HEK293 (cell line): ENCODE measurements around the gene TEAD1.

ENCODE experiments used
- CTCF ChIA-PET: fragments of 350-600 bp; formaldehyde crosslinking; extraction: SDS; loops from one replicate; lab custom pipeline; 2021; ENCODE audit warnings: antibody characterized with exemption; lab: Yijun Ruan, JAX
- POLR2A ChIA-PET: fragments of 300-600 bp; formaldehyde crosslinking; extraction: SDS; loops from one replicate; lab custom pipeline; 2020; ENCODE audit warnings: antibody characterized with exemption, inconsistent platforms; lab: Yijun Ruan, JAX
- H3K27ac ChIP-seq: fragments of 200-500 bp; sonication (Bioruptor generic); 2 replicates; pipeline ENCODE4 v1.5.1; 2014; ENCODE audit warnings: low read depth, low read length, control low read depth, inconsistent platforms; ENCODE audit errors: extremely low read depth
- H3K36me3 ChIP-seq, 2 experiments: fragments of 200-500 bp in 1 of 2; sonication (Bioruptor generic) in 1 of 2; 1 replicate in 1 of 2; 2 replicates in 1 of 2; pipeline ENCODE4 v1.5.1; 2014 to 2017; ENCODE audit warnings: inconsistent platforms in 2 of 2, low read length in 2 of 2; ENCODE audit not compliant: control insufficient read depth in 2 of 2, insufficient read depth in 1 of 2
- H3K4me1 ChIP-seq: fragments of 200-500 bp; sonication (Bioruptor generic); 2 replicates; pipeline ENCODE4 v1.5.1; 2014; ENCODE audit warnings: mild to moderate bottlenecking, low read length, inconsistent platforms; ENCODE audit not compliant: control insufficient read depth, insufficient read depth
- H3K4me3 ChIP-seq: 2 replicates; pipeline ENCODE4 v1.5.1; 2011; ENCODE audit warnings: low read depth, mild to moderate bottlenecking, control low read depth, low read length, moderate library complexity
- H3K9me3 ChIP-seq: fragments of 200-500 bp; sonication (Bioruptor generic); 2 replicates; pipeline ENCODE4 v1.5.1; 2014; ENCODE audit warnings: low read depth, low read length, inconsistent platforms; ENCODE audit not compliant: control insufficient read depth, insufficient read depth
- GLI2 ChIP-seq: fragments of 450-650 bp; formaldehyde crosslinking; IDR thresholded peaks from 2 replicates; pipeline ENCODE4; 2017; ENCODE audit warnings: missing biosample characterization, missing genetic modification characterization, low read depth, borderline replicate concordance
- MZF1 ChIP-seq: fragments of 450-650 bp; formaldehyde crosslinking; IDR thresholded peaks from 2 replicates; pipeline ENCODE4 v1.5.1; 2017; ENCODE audit warnings: missing biosample characterization, missing genetic modification characterization, borderline replicate concordance
- REST ChIP-seq: fragments of 450-650 bp; formaldehyde crosslinking; IDR thresholded peaks from 2 replicates; pipeline ENCODE4 v1.5.1; 2016; ENCODE audit warnings: missing biosample characterization, missing genetic modification characterization
- ZNF10 ChIP-seq: fragments of 450-650 bp; formaldehyde crosslinking; IDR thresholded peaks from 2 replicates; pipeline ENCODE4 v1.5.1; 2017; ENCODE audit warnings: missing biosample characterization, missing genetic modification characterization
- ZNF114 ChIP-seq: fragments of 450-650 bp; formaldehyde crosslinking; IDR thresholded peaks from 2 replicates; pipeline ENCODE4 v1.5.0; 2017; ENCODE audit warnings: missing biosample characterization, missing genetic modification characterization
- ZNF157 ChIP-seq: fragments of 450-650 bp; formaldehyde crosslinking; IDR thresholded peaks from 2 replicates; pipeline ENCODE4 v1.5.1; 2016; ENCODE audit warnings: missing biosample characterization, missing genetic modification characterization
- ZNF184 ChIP-seq: fragments of 450-650 bp; IDR thresholded peaks from 2 replicates; pipeline ENCODE4 v1.5.1; 2018; ENCODE audit warnings: missing biosample characterization, mild to moderate bottlenecking, missing genetic modification characterization
- ZNF23 ChIP-seq: fragments of 450-650 bp; formaldehyde crosslinking; IDR thresholded peaks from 2 replicates; pipeline ENCODE4 v1.5.1; 2016; ENCODE audit warnings: missing biosample characterization, missing genetic modification characterization, borderline replicate concordance
- ZNF239 ChIP-seq: fragments of 450-650 bp; formaldehyde crosslinking; IDR thresholded peaks from 2 replicates; pipeline ENCODE4 v1.5.1; 2016; ENCODE audit warnings: missing biosample characterization, missing genetic modification characterization
- ZNF423 ChIP-seq: fragments of 450-650 bp; formaldehyde crosslinking; IDR thresholded peaks from 2 replicates; pipeline ENCODE4 v1.5.1; 2016; ENCODE audit warnings: missing biosample characterization, missing genetic modification characterization
- ZNF658 ChIP-seq: fragments of 450-650 bp; formaldehyde crosslinking; IDR thresholded peaks from 2 replicates; pipeline ENCODE4; 2016; ENCODE audit warnings: missing biosample characterization, missing genetic modification characterization
- ZNF677 ChIP-seq: fragments of 450-650 bp; IDR thresholded peaks from 2 replicates; pipeline ENCODE4 v1.5.0; 2018; ENCODE audit warnings: missing biosample characterization, mild to moderate bottlenecking, missing genetic modification characterization, moderate library complexity
- ZNF707 ChIP-seq: fragments of 450-650 bp; formaldehyde crosslinking; IDR thresholded peaks from 2 replicates; pipeline ENCODE4 v1.5.1; 2016; ENCODE audit warnings: missing biosample characterization, missing genetic modification characterization
- TF ChIP-seq, protein P1 (sequence below): fragments of 450-650 bp; IDR thresholded peaks from 2 replicates; pipeline ENCODE4 v1.5.1; 2018; ENCODE audit warnings: missing biosample characterization, missing genetic modification characterization
- TF ChIP-seq, protein P2 (sequence below): fragments of 450-650 bp; formaldehyde crosslinking; conservative IDR thresholded peaks from 2 replicates; pipeline ENCODE4 v1.5.1; 2016; ENCODE audit warnings: low read depth, missing biosample characterization, missing genetic modification characterization

Gene TEAD1

DNA sequence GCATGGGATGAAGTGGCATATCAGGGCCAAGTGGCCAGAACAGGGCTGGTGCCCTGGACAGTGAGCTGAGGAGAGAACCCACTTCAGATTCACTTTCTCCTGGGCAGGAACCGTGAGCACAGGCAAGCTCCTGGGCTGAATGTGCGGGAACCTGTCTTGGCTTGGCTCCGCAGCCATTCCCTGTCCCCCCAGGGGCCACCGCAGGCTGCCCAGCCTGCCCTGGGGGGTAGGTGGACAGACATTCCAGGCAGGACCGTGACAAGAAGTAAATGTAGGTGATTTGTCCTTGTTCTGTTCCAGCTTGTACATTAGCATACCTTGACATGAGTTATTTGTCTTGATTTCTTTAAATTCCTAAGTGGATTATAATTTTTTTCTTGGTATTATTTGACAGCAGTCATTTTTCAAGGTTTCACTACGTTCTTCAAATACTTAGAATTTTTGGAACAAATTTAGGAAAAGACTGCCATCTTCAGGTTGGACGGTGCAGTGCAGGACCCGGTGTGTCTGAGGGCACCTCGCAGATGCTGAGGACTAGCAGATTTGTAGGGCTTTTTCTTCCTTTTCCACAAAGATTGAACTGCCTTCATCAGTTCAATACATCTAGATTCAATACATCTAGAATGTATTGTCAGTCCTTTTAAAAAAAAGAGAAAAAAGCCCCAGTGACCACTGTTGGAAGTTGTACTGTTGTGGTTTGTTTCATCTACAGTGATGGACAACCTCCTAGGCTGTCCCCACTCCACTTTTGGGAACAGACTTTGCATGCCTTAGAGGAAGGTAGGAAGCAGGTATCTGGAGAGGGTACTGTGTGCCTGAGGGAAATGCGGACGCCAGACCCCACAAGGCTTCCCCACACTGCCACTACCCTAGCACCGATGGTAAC, 219.8 kb downstream of the TEAD1 start (continued):
- TF ChIP-seq REST (tag by site-specific recombination) (no peak), ZNF239 (tag by site-specific recombination) (no peak)

GRCh38 chr11:12897390-12897789, 223.2 kb downstream of the TEAD1 start:
- POLR2A ChIA-PET, result no interaction called here
- CTCF ChIA-PET, result interaction anchor here (3.0 kb wide), 1 partner anchor 566 kb away, joined by 28 read pairs; no protein-coding TSS in a partner anchor
- no peak overlapping the region for H3K4me3 ChIP-seq
- H3K9me3 ChIP-seq, result no peaks in the 10 kb centered on the region
- H3K36me3 ChIP-seq, result peaks cover 0 to 56% of the 10 kb centered on the region in 2 experiments; a peak in 1 of 3 replicates
- H3K4me1 ChIP-seq, result no peaks in the 10 kb centered on the region
- TF ChIP-seq, protein P1, sequence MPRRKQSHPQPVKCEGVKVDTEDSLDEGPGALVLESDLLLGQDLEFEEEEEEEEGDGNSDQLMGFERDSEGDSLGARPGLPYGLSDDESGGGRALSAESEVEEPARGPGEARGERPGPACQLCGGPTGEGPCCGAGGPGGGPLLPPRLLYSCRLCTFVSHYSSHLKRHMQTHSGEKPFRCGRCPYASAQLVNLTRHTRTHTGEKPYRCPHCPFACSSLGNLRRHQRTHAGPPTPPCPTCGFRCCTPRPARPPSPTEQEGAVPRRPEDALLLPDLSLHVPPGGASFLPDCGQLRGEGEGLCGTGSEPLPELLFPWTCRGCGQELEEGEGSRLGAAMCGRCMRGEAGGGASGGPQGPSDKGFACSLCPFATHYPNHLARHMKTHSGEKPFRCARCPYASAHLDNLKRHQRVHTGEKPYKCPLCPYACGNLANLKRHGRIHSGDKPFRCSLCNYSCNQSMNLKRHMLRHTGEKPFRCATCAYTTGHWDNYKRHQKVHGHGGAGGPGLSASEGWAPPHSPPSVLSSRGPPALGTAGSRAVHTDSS (tag by site-specific recombination), result no peak
- no peak for TF ChIP-seq ZNF184 (tag by site-specific recombination)
- no peak for TF ChIP-seq ZNF677 (tag by site-specific recombination)
- no peak for TF ChIP-seq ZNF157 (tag by site-specific recombination)
- TF ChIP-seq ZNF23 (tag by site-specific recombination), result no peak
- no peak for TF ChIP-seq GLI2 (tag by site-specific recombination)
- no peak for TF ChIP-seq MZF1
- TF ChIP-seq, protein P2, sequence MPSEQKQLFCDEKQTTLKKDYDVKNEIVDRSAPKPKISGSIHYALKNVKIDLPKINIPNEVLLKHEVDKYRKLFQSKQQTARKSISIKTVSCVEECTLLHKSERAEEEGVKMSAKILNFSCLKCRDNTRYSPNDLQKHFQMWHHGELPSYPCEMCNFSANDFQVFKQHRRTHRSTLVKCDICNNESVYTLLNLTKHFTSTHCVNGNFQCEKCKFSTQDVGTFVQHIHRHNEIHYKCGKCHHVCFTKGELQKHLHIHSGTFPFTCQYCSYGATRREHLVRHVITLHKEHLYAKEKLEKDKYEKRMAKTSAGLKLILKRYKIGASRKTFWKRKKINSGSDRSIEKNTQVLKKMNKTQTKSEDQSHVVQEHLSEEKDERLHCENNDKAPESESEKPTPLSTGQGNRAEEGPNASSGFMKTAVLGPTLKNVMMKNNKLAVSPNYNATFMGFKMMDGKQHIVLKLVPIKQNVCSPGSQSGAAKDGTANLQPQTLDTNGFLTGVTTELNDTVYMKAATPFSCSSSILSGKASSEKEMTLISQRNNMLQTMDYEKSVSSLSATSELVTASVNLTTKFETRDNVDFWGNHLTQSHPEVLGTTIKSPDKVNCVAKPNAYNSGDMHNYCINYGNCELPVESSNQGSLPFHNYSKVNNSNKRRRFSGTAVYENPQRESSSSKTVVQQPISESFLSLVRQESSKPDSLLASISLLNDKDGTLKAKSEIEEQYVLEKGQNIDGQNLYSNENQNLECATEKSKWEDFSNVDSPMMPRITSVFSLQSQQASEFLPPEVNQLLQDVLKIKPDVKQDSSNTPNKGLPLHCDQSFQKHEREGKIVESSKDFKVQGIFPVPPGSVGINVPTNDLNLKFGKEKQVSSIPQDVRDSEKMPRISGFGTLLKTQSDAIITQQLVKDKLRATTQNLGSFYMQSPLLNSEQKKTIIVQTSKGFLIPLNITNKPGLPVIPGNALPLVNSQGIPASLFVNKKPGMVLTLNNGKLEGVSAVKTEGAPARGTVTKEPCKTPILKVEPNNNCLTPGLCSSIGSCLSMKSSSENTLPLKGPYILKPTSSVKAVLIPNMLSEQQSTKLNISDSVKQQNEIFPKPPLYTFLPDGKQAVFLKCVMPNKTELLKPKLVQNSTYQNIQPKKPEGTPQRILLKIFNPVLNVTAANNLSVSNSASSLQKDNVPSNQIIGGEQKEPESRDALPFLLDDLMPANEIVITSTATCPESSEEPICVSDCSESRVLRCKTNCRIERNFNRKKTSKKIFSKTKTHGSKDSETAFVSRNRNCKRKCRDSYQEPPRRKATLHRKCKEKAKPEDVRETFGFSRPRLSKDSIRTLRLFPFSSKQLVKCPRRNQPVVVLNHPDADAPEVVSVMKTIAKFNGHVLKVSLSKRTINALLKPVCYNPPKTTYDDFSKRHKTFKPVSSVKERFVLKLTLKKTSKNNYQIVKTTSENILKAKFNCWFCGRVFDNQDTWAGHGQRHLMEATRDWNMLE (tag by site-specific recombination), result no peak
- no peak for TF ChIP-seq ZNF423 (tag by site-specific recombination)
- no peak for TF ChIP-seq ZNF10 (tag by site-specific recombination)
- TF ChIP-seq ZNF114 (tag by site-specific recombination), result no peak
- TF ChIP-seq ZNF658 (tag by site-specific recombination), result no peak
- no peak for TF ChIP-seq ZNF707 (tag by site-specific recombination)
- no peak overlapping the region for H3K27ac ChIP-seq
